SK-N-SH (cell line): ENCODE data around the gene KLF2. TPM values are rescaled to one million over a fixed set of nuclear protein-coding genes. Genes with fewer than 3 reads are reported as not detected.

Source experiments
- CTCF ChIA-PET: fragments of 300-600, 350-600 bp; formaldehyde crosslinking; extraction: SDS; loops from one replicate; lab custom pipeline; 2021; lab: Yijun Ruan, JAX
- POLR2A ChIA-PET: fragments of 350-600 bp; sonication (Branson Sonifier 250); formaldehyde crosslinking; extraction: SDS; loops from one replicate; lab custom pipeline; 2020; ENCODE audit warnings: antibody characterized with exemption, inconsistent platforms; lab: Yijun Ruan, JAX
- DNase-seq: peaks from one replicate; pipeline ENCODE4 v3.0.0; 2012
- H2AFZ ChIP-seq: fragments of 200-600 bp; sonication (generic); 2 replicates; pipeline ENCODE4 v1.8.1; 2016; ENCODE audit warnings: antibody characterized with exemption, mild to moderate bottlenecking, low read depth
- H3F3A ChIP-seq: fragments of 200-600 bp; sonication (generic); replicated peaks from 2 replicates; pipeline ENCODE3; 2016; ENCODE audit warnings: antibody characterized with exemption, mild to moderate bottlenecking; ENCODE audit not compliant: insufficient read depth
- H3K27ac ChIP-seq, 2 experiments: fragments of 200-500 bp in 1 of 2; fragments of 200-600 bp in 1 of 2; sonication (Bioruptor generic) in 1 of 2; sonication (generic), shearing (Covaris generic) in 1 of 2; 2 replicates each; pipeline versions ENCODE4 v1.5.1 to v1.6.1; 2014 to 2016; ENCODE audit warnings: low read depth in 2 of 2, inconsistent platforms in 1 of 2, low read length in 1 of 2, mild to moderate bottlenecking in 1 of 2, mixed read lengths in 1 of 2
- H3K27me3 ChIP-seq: fragments of 200-600 bp; sonication (generic), shearing (Covaris generic); 2 replicates; pipeline ENCODE4 v1.6.1; 2016; ENCODE audit warnings: mixed run types; ENCODE audit not compliant: insufficient read depth
- H3K36me3 ChIP-seq, 2 experiments: fragments of 200-500 bp in 1 of 2; fragments of 200-600 bp in 1 of 2; sonication (Bioruptor generic) in 1 of 2; sonication (generic) in 1 of 2; replicated peaks in 1 of 2; 2 replicates each; pipeline versions ENCODE3 to v1.5.1; 2014 to 2016; ENCODE audit warnings: low read length in 1 of 2, mild to moderate bottlenecking in 1 of 2; ENCODE audit not compliant: insufficient read depth in 2 of 2, control insufficient read depth in 1 of 2
- H3K4me1 ChIP-seq, 2 experiments: fragments of 200-500 bp in 1 of 2; fragments of 200-600 bp in 1 of 2; sonication (Bioruptor generic) in 1 of 2; sonication (generic), shearing (Covaris generic) in 1 of 2; 2 replicates each; pipeline versions ENCODE4 v1.5.1 to v1.6.1; 2014 to 2016; ENCODE audit warnings: low read depth in 1 of 2, low read length in 1 of 2, mixed run types in 1 of 2; ENCODE audit not compliant: insufficient read depth in 2 of 2, control insufficient read depth in 1 of 2
- H3K4me2 ChIP-seq: fragments of 200-600 bp; sonication (generic), shearing (Covaris generic); 2 replicates; pipeline ENCODE4 v1.6.1; 2017; ENCODE audit warnings: mixed run types
- H3K4me3 ChIP-seq, 2 experiments: fragments of 200-500 bp in 1 of 2; fragments of 200-600 bp in 1 of 2; sonication (Bioruptor generic) in 1 of 2; sonication (generic), shearing (Covaris generic) in 1 of 2; 2 replicates each; pipeline versions ENCODE4 v1.5.1 to v1.8.1; 2014 to 2016; ENCODE audit warnings: low read depth in 2 of 2, inconsistent platforms in 1 of 2, low read length in 1 of 2, mild to moderate bottlenecking in 1 of 2, mixed read lengths in 1 of 2, moderate library complexity in 1 of 2
- H3K79me2 ChIP-seq: fragments of 200-600 bp; sonication (generic); 2 replicates; pipeline ENCODE4 v1.8.1; 2017; ENCODE audit warnings: mild to moderate bottlenecking; ENCODE audit not compliant: insufficient read depth
- H3K9ac ChIP-seq: fragments of 200-600 bp; sonication (generic); 2 replicates; pipeline ENCODE4 v1.6.1; 2017; ENCODE audit warnings: mixed run types
- H3K9me2 ChIP-seq: fragments of 200-600 bp; sonication (generic); 2 replicates; pipeline ENCODE4 v1.6.1; 2017; ENCODE audit warnings: mixed run types
- H3K9me3 ChIP-seq: fragments of 200-600 bp; sonication (generic); 2 replicates; pipeline ENCODE4 v1.6.1; 2017; ENCODE audit warnings: mixed run types, mild to moderate bottlenecking, moderate library complexity
- H4K20me1 ChIP-seq: fragments of 200-600 bp; sonication (generic); 2 replicates; pipeline ENCODE4 v1.6.1; 2017; ENCODE audit warnings: mild to moderate bottlenecking, mixed run types; ENCODE audit not compliant: insufficient read depth
- ELF1 ChIP-seq: IDR thresholded peaks from 2 replicates; pipeline ENCODE4 v1.4.0; 2012
- EP300 ChIP-seq, 2 experiments: IDR thresholded peaks; 2 replicates each; pipeline versions ENCODE4 v1.4.0 to v1.6.1; 2012; ENCODE audit warnings: borderline replicate concordance in 1 of 2, low read depth in 1 of 2, low read length in 1 of 2
- EZH2phosphoT487 ChIP-seq: fragments of 200-600 bp; sonication (generic); IDR thresholded peaks from 2 replicates; pipeline ENCODE4 v1.6.1; 2017; ENCODE audit warnings: low read depth, mixed run types, mild to moderate bottlenecking, antibody characterized with exemption, moderate library complexity, borderline replicate concordance
- FOXM1 ChIP-seq: IDR thresholded peaks from 2 replicates; pipeline ENCODE4 v1.4.0; 2012; ENCODE audit warnings: low read depth, mild to moderate bottlenecking
- GATA2 ChIP-seq: sonication (generic); formaldehyde crosslinking; IDR thresholded peaks from 2 replicates; pipeline ENCODE4 v1.5.0; 2020; ENCODE audit warnings: mild to moderate bottlenecking, missing genetic modification reagents
- NRF1 ChIP-seq: IDR thresholded peaks from 2 replicates; pipeline ENCODE4 v1.6.1; 2012; ENCODE audit warnings: low read depth, mild to moderate bottlenecking, low read length
- POLR2AphosphoS5 ChIP-seq: IDR thresholded peaks from 2 replicates; pipeline ENCODE4 v1.6.1; 2012; ENCODE audit warnings: low read depth, low read length
- RCOR1 ChIP-seq: fragments of 150-350 bp; IDR thresholded peaks from 2 replicates; pipeline ENCODE4 v1.6.1; 2017; ENCODE audit warnings: antibody characterized with exemption, low read length
- RFX5 ChIP-seq: IDR thresholded peaks from 2 replicates; pipeline ENCODE4 v1.6.1; 2012; ENCODE audit warnings: mild to moderate bottlenecking, improper control_type of control experiment, low read length
- SMC3 ChIP-seq: IDR thresholded peaks from 2 replicates; pipeline ENCODE4 v1.6.1; 2012; ENCODE audit warnings: low read depth, low read length, improper control_type of control experiment
- TAF1 ChIP-seq: IDR thresholded peaks from 2 replicates; pipeline ENCODE4 v1.6.1; 2012; ENCODE audit warnings: low read depth, mild to moderate bottlenecking, low read length, moderate library complexity, borderline replicate concordance
- TCF12 ChIP-seq: IDR thresholded peaks from 2 replicates; pipeline ENCODE4 v1.4.0; 2012
- TEAD4 ChIP-seq: IDR thresholded peaks from 2 replicates; pipeline ENCODE4 v1.4.0; 2012; ENCODE audit warnings: mild to moderate bottlenecking, borderline replicate concordance; ENCODE audit not compliant: insufficient read depth
- YY1 ChIP-seq: IDR thresholded peaks from 2 replicates; pipeline ENCODE4 v1.4.0; 2012; ENCODE audit warnings: low read depth, mild to moderate bottlenecking
- WGBS: methylation state at CpG from one replicate; pipeline ENCODE4 v1.1.6; 2017; ENCODE audit warnings: low lambda C conversion rate; 5-methylcytosine and 5-hydroxymethylcytosine counted together
- polyA plus RNA-seq, 3 experiments: library from polyadenylated mRNA; depleted of rRNA; stranded (reverse); fragments of >200 nt; gene quantifications; 2 replicates each; pipeline ENCODE4 v1.2.3, GENCODE V29; 2012
- TF ChIP-seq, protein P1 (sequence below): IDR thresholded peaks from 2 replicates; pipeline ENCODE4 v1.4.0; 2012; ENCODE audit warnings: low read depth, borderline replicate concordance
- TF ChIP-seq, protein P2 (sequence below): IDR thresholded peaks from 2 replicates; pipeline ENCODE4 v1.6.1; 2012; ENCODE audit warnings: mild to moderate bottlenecking, low read depth, low read length, moderate library complexity
- TF ChIP-seq, protein P3 (sequence below): IDR thresholded peaks from 2 replicates; pipeline ENCODE4 v1.4.0; 2012; ENCODE audit warnings: low read depth, borderline replicate concordance
- TF ChIP-seq, protein P4 (sequence below): fragments of 150-350 bp; IDR thresholded peaks from 2 replicates; pipeline ENCODE4 v1.6.1; 2017; ENCODE audit warnings: antibody characterized with exemption, low read length, low read depth, borderline replicate concordance

KLF2 gene
- polyA plus RNA-seq, 1 of the 3 experiments (the other 2 are of a cell fraction): 6.9 TPM

DNA sequence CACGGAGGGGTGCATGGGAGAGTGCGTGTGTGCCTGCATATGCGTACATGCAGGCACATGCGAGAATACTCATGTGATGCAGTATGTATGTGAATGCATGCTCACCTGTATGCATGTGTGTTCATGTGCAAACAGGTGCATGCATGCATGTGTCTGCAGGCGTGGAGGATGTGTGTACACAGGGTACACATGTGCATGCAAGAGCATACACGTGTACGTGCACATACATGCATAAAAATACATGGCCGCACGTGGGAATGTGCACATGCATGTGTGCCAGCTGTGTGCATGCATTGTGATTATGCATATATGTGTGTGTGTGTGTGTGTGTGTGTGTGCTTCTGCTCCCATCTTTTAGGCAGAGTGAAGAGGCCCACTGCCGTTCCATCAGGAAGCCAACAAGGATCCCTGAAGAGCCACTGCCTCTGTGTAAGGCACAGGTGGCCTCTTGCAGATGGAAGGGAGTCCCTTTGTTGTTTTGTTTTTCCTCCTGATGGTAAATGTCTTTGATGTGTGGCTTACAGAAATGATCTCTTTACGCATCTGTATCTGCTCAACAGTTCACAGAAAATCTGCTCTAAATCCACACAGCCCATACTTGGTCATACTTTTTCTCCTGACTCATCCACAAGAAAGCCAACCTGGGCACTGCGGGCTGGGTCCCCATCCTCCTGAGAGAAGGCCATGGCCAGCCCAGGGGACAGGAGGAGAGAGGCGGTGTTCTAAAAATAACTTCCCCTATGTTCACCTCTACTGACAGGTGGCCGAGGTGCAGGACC lies 50.7 kb downstream of the KLF2 start:
- Histone ChIP-seq H3K9me3 (no peaks in the 10 kb centered on the region), H3K36me3 (peaks cover 0 to 29% of the 10 kb centered on the region in 2 experiments), H3K4me3 (no peak overlapping the region), H4K20me1 (no peaks in the 10 kb centered on the region), H3K4me1 (no peaks in the 10 kb centered on the region), H3K9ac (no peak overlapping the region), H3K27me3 (no peaks in the 10 kb centered on the region), H3K9me2 (no peaks in the 10 kb centered on the region), H3K4me2 (no peak overlapping the region), H3F3A (no peaks in the 10 kb centered on the region)
- 98% methylated on average over 14 of the region's 14 CpGs for WGBS
- CTCF ChIA-PET: no interaction called here
- POLR2A ChIA-PET: no interaction called here
- TF ChIP-seq TCF12 (no peak), EP300 (IDR thresholded peaks at IDR 0.05; ENCODE audit: borderline replicate concordance in 1 of 2, low read depth in 1 of 2, low read length in 1 of 2) (no peak), NRF1 (no peak), FOXM1 (no peak), EZH2phosphoT487 (no peak), GATA2 (CRISPR knock-in tag) (no peak), TAF1 (no peak), TEAD4 (no peak), RFX5 (no peak)
- TF ChIP-seq, protein P1, sequence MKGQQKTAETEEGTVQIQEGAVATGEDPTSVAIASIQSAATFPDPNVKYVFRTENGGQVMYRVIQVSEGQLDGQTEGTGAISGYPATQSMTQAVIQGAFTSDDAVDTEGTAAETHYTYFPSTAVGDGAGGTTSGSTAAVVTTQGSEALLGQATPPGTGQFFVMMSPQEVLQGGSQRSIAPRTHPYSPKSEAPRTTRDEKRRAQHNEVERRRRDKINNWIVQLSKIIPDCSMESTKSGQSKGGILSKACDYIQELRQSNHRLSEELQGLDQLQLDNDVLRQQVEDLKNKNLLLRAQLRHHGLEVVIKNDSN: no peak
- TF ChIP-seq, all 33 proteins: peak for 0
- DNase-seq: no peak
- Histone ChIP-seq H3K79me2 (no peaks in the 10 kb centered on the region), H3K27ac (no peak overlapping the region), H2AFZ (no peak overlapping the region)

DNA sequence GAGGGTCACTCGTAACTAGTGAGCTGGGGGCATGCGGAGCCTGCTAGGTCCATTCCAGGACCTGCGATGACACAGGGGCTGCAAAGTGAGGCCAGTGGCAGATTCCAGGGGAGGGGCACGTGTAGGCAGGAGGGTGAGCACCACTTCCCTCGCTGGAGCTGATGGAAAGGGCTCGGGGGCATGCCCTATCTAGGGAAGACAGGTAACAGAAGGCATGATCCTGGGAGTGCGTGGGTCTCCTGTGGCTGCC lies 51.2 kb downstream of the KLF2 start:
- Histone ChIP-seq H3K4me1 (no peaks in the 10 kb centered on the region), H3F3A (no peaks in the 10 kb centered on the region), H3K27ac (no peak overlapping the region), H3K4me3 (no peak overlapping the region), H3K9ac (no peak overlapping the region), H3K9me3 (no peaks in the 10 kb centered on the region), H3K79me2 (no peaks in the 10 kb centered on the region), H3K36me3 (peaks cover 0 to 29% of the 10 kb centered on the region in 2 experiments), H4K20me1 (no peaks in the 10 kb centered on the region), H3K27me3 (no peaks in the 10 kb centered on the region), H2AFZ (no peak overlapping the region), H3K4me2 (no peak overlapping the region), H3K9me2 (no peaks in the 10 kb centered on the region)
- WGBS: 100% methylated on average over 5 of the region's 7 CpGs
- no peak for DNase-seq
- POLR2A ChIA-PET: no interaction called here
- CTCF ChIA-PET: interaction anchor here (0.6 to 1.3 kb wide), 4 partner anchors 11 to 554 kb away, joined by 3 to 6 read pairs (median 3); no protein-coding TSS in a partner anchor
- TF ChIP-seq EP300 (IDR thresholded peaks at IDR 0.05; ENCODE audit: borderline replicate concordance in 1 of 2, low read depth in 1 of 2, low read length in 1 of 2) (no peak), NRF1 (no peak), POLR2AphosphoS5 (no peak), YY1 (no peak), ELF1 (no peak), SMC3 (no peak), TCF12 (no peak), RCOR1 (no peak)
- TF ChIP-seq, protein P1: no peak
- TF ChIP-seq, protein P2, sequence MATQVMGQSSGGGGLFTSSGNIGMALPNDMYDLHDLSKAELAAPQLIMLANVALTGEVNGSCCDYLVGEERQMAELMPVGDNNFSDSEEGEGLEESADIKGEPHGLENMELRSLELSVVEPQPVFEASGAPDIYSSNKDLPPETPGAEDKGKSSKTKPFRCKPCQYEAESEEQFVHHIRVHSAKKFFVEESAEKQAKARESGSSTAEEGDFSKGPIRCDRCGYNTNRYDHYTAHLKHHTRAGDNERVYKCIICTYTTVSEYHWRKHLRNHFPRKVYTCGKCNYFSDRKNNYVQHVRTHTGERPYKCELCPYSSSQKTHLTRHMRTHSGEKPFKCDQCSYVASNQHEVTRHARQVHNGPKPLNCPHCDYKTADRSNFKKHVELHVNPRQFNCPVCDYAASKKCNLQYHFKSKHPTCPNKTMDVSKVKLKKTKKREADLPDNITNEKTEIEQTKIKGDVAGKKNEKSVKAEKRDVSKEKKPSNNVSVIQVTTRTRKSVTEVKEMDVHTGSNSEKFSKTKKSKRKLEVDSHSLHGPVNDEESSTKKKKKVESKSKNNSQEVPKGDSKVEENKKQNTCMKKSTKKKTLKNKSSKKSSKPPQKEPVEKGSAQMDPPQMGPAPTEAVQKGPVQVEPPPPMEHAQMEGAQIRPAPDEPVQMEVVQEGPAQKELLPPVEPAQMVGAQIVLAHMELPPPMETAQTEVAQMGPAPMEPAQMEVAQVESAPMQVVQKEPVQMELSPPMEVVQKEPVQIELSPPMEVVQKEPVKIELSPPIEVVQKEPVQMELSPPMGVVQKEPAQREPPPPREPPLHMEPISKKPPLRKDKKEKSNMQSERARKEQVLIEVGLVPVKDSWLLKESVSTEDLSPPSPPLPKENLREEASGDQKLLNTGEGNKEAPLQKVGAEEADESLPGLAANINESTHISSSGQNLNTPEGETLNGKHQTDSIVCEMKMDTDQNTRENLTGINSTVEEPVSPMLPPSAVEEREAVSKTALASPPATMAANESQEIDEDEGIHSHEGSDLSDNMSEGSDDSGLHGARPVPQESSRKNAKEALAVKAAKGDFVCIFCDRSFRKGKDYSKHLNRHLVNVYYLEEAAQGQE: no peak
- TF ChIP-seq, protein P3, sequence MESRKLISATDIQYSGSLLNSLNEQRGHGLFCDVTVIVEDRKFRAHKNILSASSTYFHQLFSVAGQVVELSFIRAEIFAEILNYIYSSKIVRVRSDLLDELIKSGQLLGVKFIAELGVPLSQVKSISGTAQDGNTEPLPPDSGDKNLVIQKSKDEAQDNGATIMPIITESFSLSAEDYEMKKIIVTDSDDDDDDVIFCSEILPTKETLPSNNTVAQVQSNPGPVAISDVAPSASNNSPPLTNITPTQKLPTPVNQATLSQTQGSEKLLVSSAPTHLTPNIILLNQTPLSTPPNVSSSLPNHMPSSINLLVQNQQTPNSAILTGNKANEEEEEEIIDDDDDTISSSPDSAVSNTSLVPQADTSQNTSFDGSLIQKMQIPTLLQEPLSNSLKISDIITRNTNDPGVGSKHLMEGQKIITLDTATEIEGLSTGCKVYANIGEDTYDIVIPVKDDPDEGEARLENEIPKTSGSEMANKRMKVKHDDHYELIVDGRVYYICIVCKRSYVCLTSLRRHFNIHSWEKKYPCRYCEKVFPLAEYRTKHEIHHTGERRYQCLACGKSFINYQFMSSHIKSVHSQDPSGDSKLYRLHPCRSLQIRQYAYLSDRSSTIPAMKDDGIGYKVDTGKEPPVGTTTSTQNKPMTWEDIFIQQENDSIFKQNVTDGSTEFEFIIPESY: no peak
- TF ChIP-seq, protein P4, sequence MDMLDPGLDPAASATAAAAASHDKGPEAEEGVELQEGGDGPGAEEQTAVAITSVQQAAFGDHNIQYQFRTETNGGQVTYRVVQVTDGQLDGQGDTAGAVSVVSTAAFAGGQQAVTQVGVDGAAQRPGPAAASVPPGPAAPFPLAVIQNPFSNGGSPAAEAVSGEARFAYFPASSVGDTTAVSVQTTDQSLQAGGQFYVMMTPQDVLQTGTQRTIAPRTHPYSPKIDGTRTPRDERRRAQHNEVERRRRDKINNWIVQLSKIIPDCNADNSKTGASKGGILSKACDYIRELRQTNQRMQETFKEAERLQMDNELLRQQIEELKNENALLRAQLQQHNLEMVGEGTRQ: no peak
